ENCODE measurements around the gene SERPINB6.

SERPINB6 gene

GRCh38 chr6:2970753-2971419 lies 481 bp downstream of the SERPINB6 start:
- TF ChIP-seq REST (IDR thresholded peaks at IDR 0.05; ENCODE audit: insufficient replicate concordance, low read depth) (no peak), SPI1 (IDR thresholded peaks at IDR 0.05; ENCODE audit: borderline replicate concordance, low read depth) (no peak), CTCF (IDR thresholded peaks at IDR 0.05; ENCODE audit: insufficient read depth, low read length) (no peak), GABPA (IDR thresholded peaks at IDR 0.05; ENCODE audit: low read depth) (no peak), POLR2AphosphoS5 (IDR thresholded peaks at IDR 0.05; ENCODE audit: low read depth) (no peak)
- peak overlapping the region; percentile 79 for H3K27ac ChIP-seq (replicated peaks)
- H3K4me3 ChIP-seq (replicated peaks; ENCODE audit: insufficient read depth, low read length) = peak overlapping the region; percentile 64
- DNase-seq (ENCODE audit: low read depth in 1 of 2, low spot score in 1 of 2) = peak; percentile 46 to 58
- no peaks in the 10 kb centered on the region for H3K27me3 ChIP-seq (ENCODE audit: insufficient read depth, poor library complexity, severe bottlenecking)

- TF ChIP-seq SPI1 (IDR thresholded peaks at IDR 0.05; ENCODE audit: borderline replicate concordance, low read depth) = no peak
- TF ChIP-seq CTCF (IDR thresholded peaks at IDR 0.05; ENCODE audit: insufficient read depth, low read length) = no peak
- no peak for TF ChIP-seq REST (IDR thresholded peaks at IDR 0.05; ENCODE audit: insufficient replicate concordance, low read depth)
- TF ChIP-seq POLR2AphosphoS5 (IDR thresholded peaks at IDR 0.05; ENCODE audit: low read depth) = no peak
- TF ChIP-seq GABPA (IDR thresholded peaks at IDR 0.05; ENCODE audit: low read depth) = no peak
- H3K27me3 ChIP-seq (ENCODE audit: insufficient read depth, poor library complexity, severe bottlenecking) = no peaks in the 10 kb centered on the region
- DNase-seq (ENCODE audit: low read depth in 1 of 2, low spot score in 1 of 2) = no peak
- peak overlapping the region; percentile 64 for H3K4me3 ChIP-seq (replicated peaks; ENCODE audit: insufficient read depth, low read length)
- H3K27ac ChIP-seq (replicated peaks) = no peak overlapping the region
Observed at GRCh38 chr6:2970034-2970685, 1.2 kb downstream of the SERPINB6 start.

- Histone ChIP-seq H3K27me3 (ENCODE audit: insufficient read depth, poor library complexity, severe bottlenecking) (no peaks in the 10 kb centered on the region), H3K4me3 (replicated peaks; ENCODE audit: insufficient read depth, low read length) (no peak overlapping the region), H3K27ac (replicated peaks) (no peak overlapping the region)
- no peak for DNase-seq (ENCODE audit: low read depth in 1 of 2, low spot score in 1 of 2)
- TF ChIP-seq REST (IDR thresholded peaks at IDR 0.05; ENCODE audit: insufficient replicate concordance, low read depth) (no peak), POLR2AphosphoS5 (IDR thresholded peaks at IDR 0.05; ENCODE audit: low read depth) (no peak), GABPA (IDR thresholded peaks at IDR 0.05; ENCODE audit: low read depth) (no peak), CTCF (IDR thresholded peaks at IDR 0.05; ENCODE audit: insufficient read depth, low read length) (no peak), SPI1 (IDR thresholded peaks at IDR 0.05; ENCODE audit: borderline replicate concordance, low read depth) (no peak)
Observed at GRCh38 chr6:2969549-2969948, 1.8 kb downstream of the SERPINB6 start.

Data from HL-60 (cell line).